ENCODE data around the gene MAN1C1.

Gene MAN1C1

DNA sequence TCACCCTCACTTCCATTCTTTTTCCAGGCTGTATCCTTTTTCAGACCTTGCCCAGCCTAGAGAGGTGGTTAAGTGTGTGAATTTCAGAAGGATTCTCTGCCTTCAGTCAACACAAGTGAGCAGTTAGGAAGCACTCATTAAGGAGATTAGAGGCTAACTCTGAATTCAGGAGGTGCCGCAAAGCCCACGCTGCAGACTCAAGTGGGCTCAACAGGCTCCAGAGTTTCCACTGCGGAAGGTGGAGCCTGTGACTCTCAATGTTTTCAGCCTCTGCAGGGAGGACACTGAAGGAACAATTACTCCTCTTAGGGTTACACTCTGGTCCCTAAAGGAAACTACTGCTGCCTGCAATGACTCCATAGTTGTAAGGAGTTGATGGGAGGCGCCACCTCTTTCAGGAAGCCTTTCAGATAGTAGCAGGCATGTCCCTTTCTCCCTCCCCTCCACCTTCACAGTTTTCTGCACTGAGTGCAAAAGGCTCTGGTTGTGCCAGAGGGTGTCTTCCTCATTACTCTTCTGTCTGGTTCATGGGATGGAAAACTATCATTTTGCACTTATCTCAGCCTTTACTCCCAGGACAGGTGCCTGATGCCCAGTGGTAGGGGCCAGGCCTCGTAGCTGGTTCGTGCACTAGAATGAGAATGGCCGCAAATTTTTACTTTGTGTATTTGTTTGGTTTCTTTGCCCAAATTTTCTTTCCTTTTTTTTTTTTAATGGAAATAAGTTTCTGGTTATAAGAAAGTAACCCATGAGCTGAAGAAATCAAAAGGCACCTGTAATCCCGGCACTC is 128.2 kb downstream of the MAN1C1 start:
- no peak overlapping the region for H3K4me3 ChIP-seq (ENCODE audit: low read length)
- H3K27ac ChIP-seq (ENCODE audit: low read length) = no peak overlapping the region
- TF ChIP-seq, protein P1, sequence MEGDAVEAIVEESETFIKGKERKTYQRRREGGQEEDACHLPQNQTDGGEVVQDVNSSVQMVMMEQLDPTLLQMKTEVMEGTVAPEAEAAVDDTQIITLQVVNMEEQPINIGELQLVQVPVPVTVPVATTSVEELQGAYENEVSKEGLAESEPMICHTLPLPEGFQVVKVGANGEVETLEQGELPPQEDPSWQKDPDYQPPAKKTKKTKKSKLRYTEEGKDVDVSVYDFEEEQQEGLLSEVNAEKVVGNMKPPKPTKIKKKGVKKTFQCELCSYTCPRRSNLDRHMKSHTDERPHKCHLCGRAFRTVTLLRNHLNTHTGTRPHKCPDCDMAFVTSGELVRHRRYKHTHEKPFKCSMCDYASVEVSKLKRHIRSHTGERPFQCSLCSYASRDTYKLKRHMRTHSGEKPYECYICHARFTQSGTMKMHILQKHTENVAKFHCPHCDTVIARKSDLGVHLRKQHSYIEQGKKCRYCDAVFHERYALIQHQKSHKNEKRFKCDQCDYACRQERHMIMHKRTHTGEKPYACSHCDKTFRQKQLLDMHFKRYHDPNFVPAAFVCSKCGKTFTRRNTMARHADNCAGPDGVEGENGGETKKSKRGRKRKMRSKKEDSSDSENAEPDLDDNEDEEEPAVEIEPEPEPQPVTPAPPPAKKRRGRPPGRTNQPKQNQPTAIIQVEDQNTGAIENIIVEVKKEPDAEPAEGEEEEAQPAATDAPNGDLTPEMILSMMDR (IDR thresholded peaks at IDR 0.05; ENCODE audit: low read depth, low read length) = no peak
- no peak for TF ChIP-seq EZH2phosphoT487 (IDR thresholded peaks at IDR 0.05; ENCODE audit: low read depth)
- no peaks in the 10 kb centered on the region for H3K79me2 ChIP-seq (ENCODE audit: low read length)
- no peaks in the 10 kb centered on the region for H4K20me1 ChIP-seq (ENCODE audit: insufficient read depth, low read length)
- no peak overlapping the region for H3K9ac ChIP-seq (ENCODE audit: low read length)
- H2AFZ ChIP-seq (ENCODE audit: low read depth, low read length) = no peak overlapping the region
- H3K4me2 ChIP-seq (ENCODE audit: low read length) = no peak overlapping the region
- no peaks in the 10 kb centered on the region for H3K36me3 ChIP-seq (replicated peaks; ENCODE audit: low read depth, low read length)
- H3K9me3 ChIP-seq (ENCODE audit: insufficient read depth, low read length) = no peaks in the 10 kb centered on the region
- no peaks in the 10 kb centered on the region for H3K4me1 ChIP-seq (ENCODE audit: low read length)
- H3K27me3 ChIP-seq (ENCODE audit: low read depth, low read length) = no peaks in the 10 kb centered on the region

DNA sequence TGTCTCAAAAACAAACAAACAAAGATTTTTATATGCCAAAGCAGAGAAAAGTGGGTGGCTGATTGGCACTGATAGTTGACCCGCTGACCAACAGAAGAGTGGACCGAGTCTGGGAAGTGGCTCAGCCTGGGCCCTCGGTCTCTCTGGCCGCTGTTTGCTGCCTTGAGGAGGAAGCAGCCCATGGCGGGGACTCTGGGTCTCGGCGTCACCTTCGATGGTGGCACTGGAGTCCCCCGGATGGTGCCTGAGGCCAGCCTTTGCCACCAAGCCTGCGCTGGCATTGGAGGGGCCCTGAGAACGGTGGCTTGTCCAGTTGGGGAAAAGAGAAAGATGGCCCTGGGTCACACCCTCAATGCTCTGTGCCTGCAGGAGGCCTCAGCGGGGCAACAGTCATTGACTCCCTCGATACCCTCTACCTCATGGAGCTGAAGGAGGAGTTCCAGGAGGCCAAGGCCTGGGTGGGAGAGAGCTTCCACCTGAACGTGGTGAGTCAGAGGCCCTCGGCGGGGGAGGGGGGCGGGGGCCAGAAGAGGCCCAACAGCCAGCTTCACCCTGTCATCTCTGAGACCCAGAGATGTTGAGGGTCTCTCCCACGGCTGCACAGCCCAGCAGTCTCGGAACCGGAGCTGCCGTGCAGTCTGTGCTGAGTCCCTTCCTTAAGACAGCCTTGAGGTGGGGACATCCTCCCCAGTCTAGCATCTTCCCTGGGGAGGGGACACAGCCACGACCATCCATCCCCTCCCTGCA is 129.9 kb downstream of the MAN1C1 start:
- no peaks in the 10 kb centered on the region for H3K27me3 ChIP-seq (ENCODE audit: low read depth, low read length)
- TF ChIP-seq, protein P1 (IDR thresholded peaks at IDR 0.05; ENCODE audit: low read depth, low read length) = no peak
- no peak for TF ChIP-seq EZH2phosphoT487 (IDR thresholded peaks at IDR 0.05; ENCODE audit: low read depth)
- no peak overlapping the region for H3K4me2 ChIP-seq (ENCODE audit: low read length)
- H3K36me3 ChIP-seq (replicated peaks; ENCODE audit: low read depth, low read length) = no peaks in the 10 kb centered on the region
- H3K27ac ChIP-seq (ENCODE audit: low read length) = no peak overlapping the region
- H3K4me1 ChIP-seq (ENCODE audit: low read length) = no peaks in the 10 kb centered on the region
- no peak overlapping the region for H3K4me3 ChIP-seq (ENCODE audit: low read length)
- no peaks in the 10 kb centered on the region for H3K79me2 ChIP-seq (ENCODE audit: low read length)
- no peaks in the 10 kb centered on the region for H3K9me3 ChIP-seq (ENCODE audit: insufficient read depth, low read length)
- H4K20me1 ChIP-seq (ENCODE audit: insufficient read depth, low read length) = no peaks in the 10 kb centered on the region
- no peak overlapping the region for H2AFZ ChIP-seq (ENCODE audit: low read depth, low read length)
- H3K9ac ChIP-seq (ENCODE audit: low read length) = no peak overlapping the region

DNA sequence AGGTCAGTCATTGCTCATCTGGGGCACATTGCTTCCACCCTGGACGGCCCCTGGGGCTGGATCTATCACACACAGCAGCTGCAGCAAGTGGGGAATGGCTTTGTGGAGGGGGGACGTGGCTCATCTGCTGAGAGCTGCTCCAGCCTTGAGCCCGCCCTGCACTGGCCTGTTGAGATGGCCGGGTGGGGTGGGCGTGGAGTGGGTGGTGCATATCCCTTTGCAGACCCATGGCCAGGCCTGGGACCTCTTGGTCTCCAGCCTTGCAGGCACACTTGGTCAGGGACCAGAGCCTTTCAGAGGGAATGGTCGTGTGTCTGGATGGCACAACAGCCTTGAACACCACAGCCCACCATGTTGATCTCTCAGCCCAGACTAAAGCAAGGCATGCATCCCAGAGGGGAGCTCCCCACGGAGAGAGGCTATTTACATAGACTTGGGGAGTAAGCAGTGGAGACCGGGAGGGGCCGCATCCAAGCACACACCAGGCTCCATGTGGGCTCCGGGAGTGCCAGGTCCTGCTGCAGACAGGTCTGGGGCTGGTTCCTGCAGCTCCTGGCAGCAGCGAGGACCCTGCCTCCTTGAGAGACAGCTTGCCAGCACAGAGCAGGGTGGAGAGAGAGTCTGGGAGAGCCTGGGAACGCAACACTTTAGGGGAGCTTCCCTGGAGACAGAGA is 130.6 kb downstream of the MAN1C1 start:
- no peaks in the 10 kb centered on the region for H4K20me1 ChIP-seq (ENCODE audit: insufficient read depth, low read length)
- H3K36me3 ChIP-seq (replicated peaks; ENCODE audit: low read depth, low read length) = no peaks in the 10 kb centered on the region
- H3K4me1 ChIP-seq (ENCODE audit: low read length) = no peaks in the 10 kb centered on the region
- no peaks in the 10 kb centered on the region for H3K79me2 ChIP-seq (ENCODE audit: low read length)
- no peak overlapping the region for H2AFZ ChIP-seq (ENCODE audit: low read depth, low read length)
- no peak overlapping the region for H3K9ac ChIP-seq (ENCODE audit: low read length)
- TF ChIP-seq, protein P1 (IDR thresholded peaks at IDR 0.05; ENCODE audit: low read depth, low read length) = no peak
- no peak for TF ChIP-seq EZH2phosphoT487 (IDR thresholded peaks at IDR 0.05; ENCODE audit: low read depth)
- no peaks in the 10 kb centered on the region for H3K27me3 ChIP-seq (ENCODE audit: low read depth, low read length)
- H3K9me3 ChIP-seq (ENCODE audit: insufficient read depth, low read length) = no peaks in the 10 kb centered on the region
- H3K4me3 ChIP-seq (ENCODE audit: low read length) = no peak overlapping the region
- H3K27ac ChIP-seq (ENCODE audit: low read length) = no peak overlapping the region
- H3K4me2 ChIP-seq (ENCODE audit: low read length) = no peak overlapping the region

Data from OCI-LY3 (cell line).